Measurements from ENCODE around the gene POLDIP2.

POLDIP2 gene

DNA sequence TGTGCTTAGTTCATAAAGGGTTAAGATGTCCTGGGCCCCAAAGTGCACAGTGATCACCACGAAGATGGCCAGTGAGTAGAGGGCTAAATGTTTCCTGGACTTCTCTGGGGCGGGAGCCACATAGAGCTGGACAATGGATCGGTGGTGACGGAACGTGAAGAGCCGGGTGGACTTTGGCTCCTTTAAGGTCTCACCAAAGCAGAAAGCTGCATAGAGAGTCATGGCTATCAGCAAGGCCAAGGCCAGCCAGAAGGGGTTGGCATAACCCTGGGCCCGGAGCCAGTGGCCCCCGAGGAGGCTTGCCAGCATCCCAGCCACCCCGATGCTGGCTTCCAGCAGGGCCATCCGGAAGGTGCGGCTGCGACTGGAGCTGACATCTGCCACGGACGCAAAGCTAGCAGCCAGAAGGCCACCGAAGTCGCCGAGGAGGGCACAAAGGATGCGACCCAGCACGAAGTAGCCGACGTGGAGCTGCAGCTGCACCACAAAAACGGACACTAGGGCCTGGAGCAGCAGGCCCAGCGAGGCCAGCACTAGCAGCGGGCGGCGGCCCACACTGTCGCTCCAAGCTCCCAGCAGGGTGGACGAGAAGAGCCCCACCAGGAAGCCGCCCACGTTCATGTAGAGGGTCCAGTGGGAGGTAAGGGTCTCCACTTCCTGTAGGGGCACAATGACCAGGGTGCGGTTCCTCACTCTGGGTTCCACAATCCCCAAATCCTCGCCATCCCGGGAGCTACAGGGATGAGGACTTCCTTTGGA lies 47.7 kb upstream of the POLDIP2 start:
- no peaks in the 10 kb centered on the region for H3F3A ChIP-seq (ENCODE audit: insufficient read depth)
- H4K20me1 ChIP-seq (ENCODE audit: low read depth, low read length): no peaks in the 10 kb centered on the region
- H3K9me2 ChIP-seq (replicated peaks; ENCODE audit: insufficient read depth, low read length): no peaks in the 10 kb centered on the region
- H3K79me2 ChIP-seq (ENCODE audit: insufficient read depth, low read length): no peaks in the 10 kb centered on the region
- no peak overlapping the region for H3K27ac ChIP-seq (ENCODE audit: low read depth, low read length)
- peak overlapping the region; percentile 92 for H2AFZ ChIP-seq (ENCODE audit: low read depth, low read length, severe bottlenecking)
- no peaks in the 10 kb centered on the region for H3K36me3 ChIP-seq (ENCODE audit: low read length)
- no peak for TF ChIP-seq EZH2phosphoT487 (conservative IDR thresholded peaks at IDR 0.05; ENCODE audit: low read length)
- TF ChIP-seq, protein P1, sequence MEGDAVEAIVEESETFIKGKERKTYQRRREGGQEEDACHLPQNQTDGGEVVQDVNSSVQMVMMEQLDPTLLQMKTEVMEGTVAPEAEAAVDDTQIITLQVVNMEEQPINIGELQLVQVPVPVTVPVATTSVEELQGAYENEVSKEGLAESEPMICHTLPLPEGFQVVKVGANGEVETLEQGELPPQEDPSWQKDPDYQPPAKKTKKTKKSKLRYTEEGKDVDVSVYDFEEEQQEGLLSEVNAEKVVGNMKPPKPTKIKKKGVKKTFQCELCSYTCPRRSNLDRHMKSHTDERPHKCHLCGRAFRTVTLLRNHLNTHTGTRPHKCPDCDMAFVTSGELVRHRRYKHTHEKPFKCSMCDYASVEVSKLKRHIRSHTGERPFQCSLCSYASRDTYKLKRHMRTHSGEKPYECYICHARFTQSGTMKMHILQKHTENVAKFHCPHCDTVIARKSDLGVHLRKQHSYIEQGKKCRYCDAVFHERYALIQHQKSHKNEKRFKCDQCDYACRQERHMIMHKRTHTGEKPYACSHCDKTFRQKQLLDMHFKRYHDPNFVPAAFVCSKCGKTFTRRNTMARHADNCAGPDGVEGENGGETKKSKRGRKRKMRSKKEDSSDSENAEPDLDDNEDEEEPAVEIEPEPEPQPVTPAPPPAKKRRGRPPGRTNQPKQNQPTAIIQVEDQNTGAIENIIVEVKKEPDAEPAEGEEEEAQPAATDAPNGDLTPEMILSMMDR (IDR thresholded peaks at IDR 0.05; ENCODE audit: insufficient read depth, low read length, poor library complexity, severe bottlenecking): no peak
- no peaks in the 10 kb centered on the region for H3K9me3 ChIP-seq (ENCODE audit: insufficient read depth, low read length)
- peak overlapping the region; percentile 77 for H3K9ac ChIP-seq (ENCODE audit: low read length)
- H3K4me3 ChIP-seq (ENCODE audit: insufficient read depth, low read length, poor library complexity, severe bottlenecking): peak overlapping the region; percentile 62
- H3K4me2 ChIP-seq (ENCODE audit: low read depth, low read length, poor library complexity, severe bottlenecking): peak overlapping the region; percentile 63
- no peaks in the 10 kb centered on the region for H3K27me3 ChIP-seq (ENCODE audit: low read length)

DNA sequence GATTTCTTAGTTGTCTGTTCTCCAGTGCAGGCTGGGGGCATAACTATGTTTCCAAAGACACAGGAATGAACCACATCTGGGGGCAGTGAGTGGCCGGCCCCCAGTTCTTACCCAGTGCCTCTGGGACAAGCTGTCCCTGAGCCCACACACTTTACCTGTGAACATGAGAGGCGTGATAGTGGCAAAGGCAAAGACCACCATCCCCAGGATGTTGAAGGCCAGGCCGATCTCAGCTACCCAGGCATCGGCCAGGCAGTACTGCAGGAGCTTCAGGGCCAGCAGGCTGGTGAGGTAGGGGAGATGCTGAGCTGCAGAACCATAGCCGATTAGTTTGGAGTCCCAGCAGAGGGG lies 47.1 kb upstream of the POLDIP2 start:
- no peak overlapping the region for H3K4me3 ChIP-seq (ENCODE audit: insufficient read depth, low read length, poor library complexity, severe bottlenecking)
- no peaks in the 10 kb centered on the region for H4K20me1 ChIP-seq (ENCODE audit: low read depth, low read length)
- no peaks in the 10 kb centered on the region for H3K9me2 ChIP-seq (replicated peaks; ENCODE audit: insufficient read depth, low read length)
- no peak overlapping the region for H3K9ac ChIP-seq (ENCODE audit: low read length)
- TF ChIP-seq, protein P1 (IDR thresholded peaks at IDR 0.05; ENCODE audit: insufficient read depth, low read length, poor library complexity, severe bottlenecking): no peak
- TF ChIP-seq EZH2phosphoT487 (conservative IDR thresholded peaks at IDR 0.05; ENCODE audit: low read length): no peak
- H2AFZ ChIP-seq (ENCODE audit: low read depth, low read length, severe bottlenecking): no peak overlapping the region
- H3K36me3 ChIP-seq (ENCODE audit: low read length): no peaks in the 10 kb centered on the region
- H3K9me3 ChIP-seq (ENCODE audit: insufficient read depth, low read length): no peaks in the 10 kb centered on the region
- no peak overlapping the region for H3K27ac ChIP-seq (ENCODE audit: low read depth, low read length)
- H3K79me2 ChIP-seq (ENCODE audit: insufficient read depth, low read length): no peaks in the 10 kb centered on the region
- H3K27me3 ChIP-seq (ENCODE audit: low read length): no peaks in the 10 kb centered on the region
- H3K4me2 ChIP-seq (ENCODE audit: low read depth, low read length, poor library complexity, severe bottlenecking): no peak overlapping the region
- no peaks in the 10 kb centered on the region for H3F3A ChIP-seq (ENCODE audit: insufficient read depth)

DNA sequence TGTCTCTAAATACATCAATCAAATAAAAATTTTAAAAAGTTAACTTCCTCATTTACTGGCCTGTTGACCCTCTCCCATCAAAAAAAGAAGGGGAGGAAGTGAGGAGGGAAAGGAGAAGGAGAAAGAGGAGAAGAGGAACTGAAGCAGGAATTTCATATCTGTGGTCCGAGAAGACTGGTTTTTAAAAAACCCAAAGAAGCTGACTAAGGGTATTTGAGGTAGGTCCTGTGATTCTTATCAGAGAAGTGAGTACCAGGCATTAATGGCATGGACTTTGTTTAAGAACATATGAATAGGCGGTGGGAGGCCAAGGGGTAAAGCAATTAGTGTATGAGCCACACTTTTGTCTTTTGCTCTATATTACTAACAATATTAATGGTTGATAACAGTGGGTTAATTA lies 46.7 kb upstream of the POLDIP2 start:
- no peak for TF ChIP-seq EZH2phosphoT487 (conservative IDR thresholded peaks at IDR 0.05; ENCODE audit: low read length)
- TF ChIP-seq, protein P1 (IDR thresholded peaks at IDR 0.05; ENCODE audit: insufficient read depth, low read length, poor library complexity, severe bottlenecking): no peak

More for the DNA sequence above, 46.7 kb upstream of the POLDIP2 start:
- Histone ChIP-seq H3K4me2 (ENCODE audit: low read depth, low read length, poor library complexity, severe bottlenecking) (no peak overlapping the region), H3K9ac (ENCODE audit: low read length) (no peak overlapping the region), H3F3A (ENCODE audit: insufficient read depth) (no peaks in the 10 kb centered on the region), H3K79me2 (ENCODE audit: insufficient read depth, low read length) (no peaks in the 10 kb centered on the region), H3K9me3 (ENCODE audit: insufficient read depth, low read length) (no peaks in the 10 kb centered on the region), H3K9me2 (replicated peaks; ENCODE audit: insufficient read depth, low read length) (no peaks in the 10 kb centered on the region), H3K27me3 (ENCODE audit: low read length) (no peaks in the 10 kb centered on the region), H3K27ac (ENCODE audit: low read depth, low read length) (no peak overlapping the region), H4K20me1 (ENCODE audit: low read depth, low read length) (no peaks in the 10 kb centered on the region), H3K36me3 (ENCODE audit: low read length) (no peaks in the 10 kb centered on the region), H2AFZ (ENCODE audit: low read depth, low read length, severe bottlenecking) (no peak overlapping the region), H3K4me3 (ENCODE audit: insufficient read depth, low read length, poor library complexity, severe bottlenecking) (no peak overlapping the region)
